B cell (primary cell): ENCODE data around the gene ANTXRL.

ENCODE experiments used
- CTCF ChIP-seq: fragments of 200-600 bp; IDR thresholded peaks from one replicate; pipeline ENCODE4 v1.8.0; 2022; ENCODE audit warnings: antibody characterized with exemption, mild to moderate bottlenecking
- EZH2 ChIP-seq: IDR thresholded peaks from 2 replicates; pipeline ENCODE4 v1.6.1; 2012; ENCODE audit warnings: borderline replicate concordance, low read depth, mild to moderate bottlenecking, moderate library complexity, low read length; ENCODE audit not compliant: insufficient read depth, poor library complexity, severe bottlenecking

- no peak for TF ChIP-seq CTCF
- no peak for TF ChIP-seq EZH2
These were observed 29.7 kb upstream of the ANTXRL start for GRCh38 chr10:46257099-46257498.
